ENCODE results near the gene PPFIBP1.
"Not testable (repeated sequence)": the region's sequence is repeated elsewhere in the genome, so short reads cannot be mapped to it uniquely, and the experiment has no call there.

PPFIBP1 gene

GRCh38 chr12:27542628-27543027 lies 18.6 kb downstream of the PPFIBP1 start:
- TF ChIP-seq ZNF274 (IDR thresholded peaks at IDR 0.05; ENCODE audit: low read depth, low read length) = no peak
- no peak overlapping the region for H3K4me3 ChIP-seq (ENCODE audit: low read length)

GRCh38 chr12:27544858-27545257 lies 20.9 kb downstream of the PPFIBP1 start:
- H3K4me3 ChIP-seq (ENCODE audit: low read length) = not testable (repeated sequence)

- TF ChIP-seq ZNF274 (IDR thresholded peaks at IDR 0.05; ENCODE audit: low read depth, low read length) = no peak
- no peak overlapping the region for H3K4me3 ChIP-seq (ENCODE audit: low read length)
These were observed 21.7 kb downstream of the PPFIBP1 start for GRCh38 chr12:27545665-27546064.

GRCh38 chr12:27547592-27547991 lies 23.6 kb downstream of the PPFIBP1 start:
- no peak for TF ChIP-seq ZNF274 (IDR thresholded peaks at IDR 0.05; ENCODE audit: low read depth, low read length)
- no peak overlapping the region for H3K4me3 ChIP-seq (ENCODE audit: low read length)

GRCh38 chr12:27548301-27549199 lies 24.5 kb downstream of the PPFIBP1 start:
- no peak overlapping the region for H3K4me3 ChIP-seq (ENCODE audit: low read length)
- no peak for TF ChIP-seq ZNF274 (IDR thresholded peaks at IDR 0.05; ENCODE audit: low read depth, low read length)

GRCh38 chr12:27549236-27549800 lies 25.3 kb downstream of the PPFIBP1 start:
- no peak for TF ChIP-seq ZNF274 (IDR thresholded peaks at IDR 0.05; ENCODE audit: low read depth, low read length)

GRCh38 chr12:27549801-27550652 lies 26.0 kb downstream of the PPFIBP1 start:
- H3K4me3 ChIP-seq (ENCODE audit: low read length) = no peak overlapping the region

More at GRCh38 chr12:27549236-27549800, 25.3 kb downstream of the PPFIBP1 start:
- H3K4me3 ChIP-seq (ENCODE audit: low read length) = no peak overlapping the region

GRCh38 chr12:27550653-27550975 lies 26.6 kb downstream of the PPFIBP1 start:
- no peak overlapping the region for H3K4me3 ChIP-seq (ENCODE audit: low read length)
- no peak for TF ChIP-seq ZNF274 (IDR thresholded peaks at IDR 0.05; ENCODE audit: low read depth, low read length)

More at GRCh38 chr12:27549801-27550652, 26.0 kb downstream of the PPFIBP1 start:
- TF ChIP-seq ZNF274 (IDR thresholded peaks at IDR 0.05; ENCODE audit: low read depth, low read length) = no peak

GRCh38 chr12:27551172-27551840 lies 27.3 kb downstream of the PPFIBP1 start:
- TF ChIP-seq ZNF274 (IDR thresholded peaks at IDR 0.05; ENCODE audit: low read depth, low read length) = no peak
- no peak overlapping the region for H3K4me3 ChIP-seq (ENCODE audit: low read length)

- no peak overlapping the region for H3K4me3 ChIP-seq (ENCODE audit: low read length)
- no peak for TF ChIP-seq ZNF274 (IDR thresholded peaks at IDR 0.05; ENCODE audit: low read depth, low read length)
These were observed 28.2 kb downstream of the PPFIBP1 start for GRCh38 chr12:27552235-27552634.

GRCh38 chr12:27552886-27553560 lies 29.0 kb downstream of the PPFIBP1 start:
- TF ChIP-seq ZNF274 (IDR thresholded peaks at IDR 0.05; ENCODE audit: low read depth, low read length) = no peak
- H3K4me3 ChIP-seq (ENCODE audit: low read length) = peak overlapping the region; percentile 0; the same call in 1 of the 2 replicates

- TF ChIP-seq ZNF274 (IDR thresholded peaks at IDR 0.05; ENCODE audit: low read depth, low read length) = no peak
- no peak overlapping the region for H3K4me3 ChIP-seq (ENCODE audit: low read length)
These were observed 29.9 kb downstream of the PPFIBP1 start for GRCh38 chr12:27553941-27554340.

GRCh38 chr12:27554421-27555186 lies 30.6 kb downstream of the PPFIBP1 start:
- no peak overlapping the region for H3K4me3 ChIP-seq (ENCODE audit: low read length)
- TF ChIP-seq ZNF274 (IDR thresholded peaks at IDR 0.05; ENCODE audit: low read depth, low read length) = no peak
